HG03342 (cell line): ENCODE results near the gene JAG1.
"Not testable (repeated sequence)": the region's sequence is repeated elsewhere in the genome, so short reads cannot be mapped to it uniquely, and the experiment has no call there.

Experiments used
- ATAC-seq: cut with Tn5 transposase; IDR thresholded peaks from one replicate; pipeline ENCODE4 v1.9.1; 2021; ENCODE audit warnings: mild to moderate bottlenecking, moderate library complexity; ENCODE audit not compliant: unreplicated experiment

The JAG1 gene

GRCh38 chr20:10590446-10590845 is 83.4 kb downstream of the JAG1 start:
- ATAC-seq, result not testable (repeated sequence)
